Measurements from ENCODE around the gene LTO1. TPM values are rescaled to one million over a fixed set of nuclear protein-coding genes. Genes with fewer than 3 reads are reported as not detected.

LTO1 gene
- total RNA-seq, 1 experiment from 2014 or later = 37.5 TPM

DNA sequence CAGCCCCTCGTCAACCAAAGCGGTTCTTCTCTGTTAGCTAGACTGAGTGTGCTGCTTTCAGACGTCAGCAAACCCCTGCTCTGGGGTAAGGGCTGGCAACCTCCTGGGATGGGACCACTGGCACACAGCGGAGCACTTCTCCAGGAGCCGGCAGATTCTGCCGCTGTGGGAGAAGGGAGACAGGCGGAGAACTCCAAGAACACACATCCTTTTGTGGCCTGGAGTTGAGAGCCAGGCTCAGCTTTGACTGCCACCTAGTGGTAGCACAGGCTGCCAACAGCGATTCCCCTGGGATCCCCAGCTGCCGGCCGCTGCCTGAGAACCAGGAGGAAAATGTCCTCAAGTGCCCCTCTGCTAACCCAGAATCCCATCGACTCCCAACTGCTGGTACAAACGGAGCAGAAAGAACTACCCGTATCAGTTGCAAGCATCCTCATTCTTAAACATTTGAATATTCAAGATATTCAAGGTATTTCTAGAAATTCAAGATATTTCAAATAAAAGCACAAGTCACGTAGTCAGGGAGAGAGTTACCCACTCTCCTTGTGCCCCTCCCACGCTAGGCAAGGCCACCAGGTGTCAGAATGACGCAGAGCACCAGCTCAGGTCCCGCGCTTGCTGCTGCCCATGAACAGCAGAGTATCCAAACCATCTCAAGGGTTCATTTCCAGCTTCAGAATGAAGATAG is 4.9 kb downstream of the LTO1 start:
- Histone ChIP-seq H3K27ac (ENCODE audit: low read length) (no peak overlapping the region), H3K9ac (ENCODE audit: low read length) (no peak overlapping the region), H2AFZ (ENCODE audit: low read length) (no peak overlapping the region), H3K4me2 (ENCODE audit: low read length) (no peak overlapping the region), H3K4me1 (ENCODE audit: insufficient read depth, low read length) (peaks cover 17% of the 10 kb centered on the region), H3K4me3 (ENCODE audit: low read length) (no peak overlapping the region), H3K9me3 (ENCODE audit: low read length) (no peaks in the 10 kb centered on the region), H3K36me3 (ENCODE audit: low read depth, low read length) (peaks cover 43% of the 10 kb centered on the region), H3K27me3 (ENCODE audit: low read length) (no peaks in the 10 kb centered on the region), H3K79me2 (ENCODE audit: low read length) (peaks cover 55% of the 10 kb centered on the region), H3F3A (ENCODE audit: low read length, unreplicated experiment) (peaks cover 8% of the 10 kb centered on the region), H4K20me1 (ENCODE audit: low read length) (peaks cover 6% of the 10 kb centered on the region), H3K9me2 (replicated peaks; ENCODE audit: low read length) (no peaks in the 10 kb centered on the region)
- TF ChIP-seq, protein P1, sequence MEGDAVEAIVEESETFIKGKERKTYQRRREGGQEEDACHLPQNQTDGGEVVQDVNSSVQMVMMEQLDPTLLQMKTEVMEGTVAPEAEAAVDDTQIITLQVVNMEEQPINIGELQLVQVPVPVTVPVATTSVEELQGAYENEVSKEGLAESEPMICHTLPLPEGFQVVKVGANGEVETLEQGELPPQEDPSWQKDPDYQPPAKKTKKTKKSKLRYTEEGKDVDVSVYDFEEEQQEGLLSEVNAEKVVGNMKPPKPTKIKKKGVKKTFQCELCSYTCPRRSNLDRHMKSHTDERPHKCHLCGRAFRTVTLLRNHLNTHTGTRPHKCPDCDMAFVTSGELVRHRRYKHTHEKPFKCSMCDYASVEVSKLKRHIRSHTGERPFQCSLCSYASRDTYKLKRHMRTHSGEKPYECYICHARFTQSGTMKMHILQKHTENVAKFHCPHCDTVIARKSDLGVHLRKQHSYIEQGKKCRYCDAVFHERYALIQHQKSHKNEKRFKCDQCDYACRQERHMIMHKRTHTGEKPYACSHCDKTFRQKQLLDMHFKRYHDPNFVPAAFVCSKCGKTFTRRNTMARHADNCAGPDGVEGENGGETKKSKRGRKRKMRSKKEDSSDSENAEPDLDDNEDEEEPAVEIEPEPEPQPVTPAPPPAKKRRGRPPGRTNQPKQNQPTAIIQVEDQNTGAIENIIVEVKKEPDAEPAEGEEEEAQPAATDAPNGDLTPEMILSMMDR (conservative IDR thresholded peaks at IDR 0.05; ENCODE audit: low read depth, low read length) = peak; percentile 98
- TF ChIP-seq EZH2 (IDR thresholded peaks at IDR 0.05; ENCODE audit: low read length, unreplicated experiment) = no peak
- ATAC-seq (peak; percentile 68), DNase-seq (peak; percentile 93)
- ChIA-PET CTCF (interaction anchor here (0.6 to 1.8 kb wide), 3 partner anchors 8 to 26 kb away, joined by 4 to 5 read pairs (median 5); no protein-coding TSS in a partner anchor), POLR2A (ENCODE audit: unreplicated experiment) (no interaction called here)
- intact Hi-C loops (cut with micrococcal nuclease) = loop anchor here (2.0 kb wide), 1 partner anchor 16 kb away; no protein-coding TSS in a partner anchor
- BruUV-seq (replicated peaks) = no TSS peak

DNA sequence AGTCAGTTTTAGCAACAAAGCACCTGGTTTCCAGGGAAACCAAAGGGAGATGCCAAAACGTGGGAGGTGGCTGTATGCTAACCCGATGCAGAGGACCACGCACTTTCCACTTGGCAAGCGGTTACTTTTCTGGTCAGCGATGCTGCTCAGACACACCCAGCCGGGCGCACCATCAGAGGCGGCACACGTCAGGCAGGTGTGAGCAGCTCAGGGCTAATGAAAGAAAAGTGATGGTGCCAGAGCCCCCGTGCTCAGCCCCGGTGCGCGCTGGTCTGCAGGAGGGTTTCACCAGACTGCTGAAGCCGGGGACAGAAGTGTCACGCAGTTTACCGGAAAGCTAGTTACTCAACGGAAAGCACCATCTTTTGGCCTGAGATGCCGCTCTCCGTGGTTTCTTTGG is 5.7 kb downstream of the LTO1 start:
- CTCF ChIA-PET = no interaction called here
- POLR2A ChIA-PET (ENCODE audit: unreplicated experiment) = no interaction called here
- intact Hi-C loops (cut with micrococcal nuclease) = no loop called here
- H2AFZ ChIP-seq (ENCODE audit: low read length) = no peak overlapping the region
- no peaks in the 10 kb centered on the region for H3K27me3 ChIP-seq (ENCODE audit: low read length)
- TF ChIP-seq EZH2 (IDR thresholded peaks at IDR 0.05; ENCODE audit: low read length, unreplicated experiment) (no peak), EZH2phosphoT487 (IDR thresholded peaks at IDR 0.05; ENCODE audit: borderline replicate concordance, low read length) (no peak)
- TF ChIP-seq, protein P1 (conservative IDR thresholded peaks at IDR 0.05; ENCODE audit: low read depth, low read length) = no peak
- H3K9me2 ChIP-seq (replicated peaks; ENCODE audit: low read length) = no peaks in the 10 kb centered on the region
- peaks cover 6% of the 10 kb centered on the region for H4K20me1 ChIP-seq (ENCODE audit: low read length)
- no TSS peak for BruUV-seq (replicated peaks)
- DNase-seq = no peak
- H3K9me3 ChIP-seq (ENCODE audit: low read length) = no peaks in the 10 kb centered on the region
- H3K36me3 ChIP-seq (ENCODE audit: low read depth, low read length) = peaks cover 43% of the 10 kb centered on the region
- H3F3A ChIP-seq (ENCODE audit: low read length, unreplicated experiment) = peaks cover 8% of the 10 kb centered on the region
- no peak overlapping the region for H3K9ac ChIP-seq (ENCODE audit: low read length)
- peaks cover 17% of the 10 kb centered on the region for H3K4me1 ChIP-seq (ENCODE audit: insufficient read depth, low read length)
- no peak for ATAC-seq
- H3K79me2 ChIP-seq (ENCODE audit: low read length) = peaks cover 47% of the 10 kb centered on the region
- no peak overlapping the region for H3K4me2 ChIP-seq (ENCODE audit: low read length)
- H3K4me3 ChIP-seq (ENCODE audit: low read length) = no peak overlapping the region
- H3K27ac ChIP-seq (ENCODE audit: low read length) = no peak overlapping the region

Data from PC-3 (cell line).